Measurements from ENCODE around the gene TMEM196.

- TF ChIP-seq EZH2 (IDR thresholded peaks at IDR 0.05; ENCODE audit: borderline replicate concordance, insufficient read depth, low read depth, low read length, poor library complexity, severe bottlenecking) (no peak), CTCF (IDR thresholded peaks at IDR 0.05) (no peak)
Observed at GRCh38 chr7:19675816-19676215, 97.6 kb downstream of the TMEM196 start.
